Suprapubic skin (tissue), 3 donors: ENCODE results near the gene NFATC3.

Source experiments
- POLR2A ChIP-seq, 2 donors: fragments of 450-650 bp; IDR thresholded peaks; one replicate each; pipeline ENCODE4 v1.6.1; 2017; ENCODE audit warnings: antibody characterized with exemption in 2 of 2, mild to moderate bottlenecking in 2 of 2, moderate library complexity in 2 of 2
- TF ChIP-seq, protein P1 (sequence below), 2 donors: fragments of 200-600 bp in 1 of 2; fragments of 450-650 bp in 1 of 2; sonication (generic) in 1 of 2; IDR thresholded peaks; one replicate each; pipeline ENCODE4 v1.5.1; 2016 to 2019; ENCODE audit warnings: antibody characterized with exemption in 2 of 2, mild to moderate bottlenecking in 1 of 2, moderate library complexity in 1 of 2

- no peak for TF ChIP-seq POLR2A (IDR thresholded peaks at IDR 0.05)
- TF ChIP-seq, protein P1, sequence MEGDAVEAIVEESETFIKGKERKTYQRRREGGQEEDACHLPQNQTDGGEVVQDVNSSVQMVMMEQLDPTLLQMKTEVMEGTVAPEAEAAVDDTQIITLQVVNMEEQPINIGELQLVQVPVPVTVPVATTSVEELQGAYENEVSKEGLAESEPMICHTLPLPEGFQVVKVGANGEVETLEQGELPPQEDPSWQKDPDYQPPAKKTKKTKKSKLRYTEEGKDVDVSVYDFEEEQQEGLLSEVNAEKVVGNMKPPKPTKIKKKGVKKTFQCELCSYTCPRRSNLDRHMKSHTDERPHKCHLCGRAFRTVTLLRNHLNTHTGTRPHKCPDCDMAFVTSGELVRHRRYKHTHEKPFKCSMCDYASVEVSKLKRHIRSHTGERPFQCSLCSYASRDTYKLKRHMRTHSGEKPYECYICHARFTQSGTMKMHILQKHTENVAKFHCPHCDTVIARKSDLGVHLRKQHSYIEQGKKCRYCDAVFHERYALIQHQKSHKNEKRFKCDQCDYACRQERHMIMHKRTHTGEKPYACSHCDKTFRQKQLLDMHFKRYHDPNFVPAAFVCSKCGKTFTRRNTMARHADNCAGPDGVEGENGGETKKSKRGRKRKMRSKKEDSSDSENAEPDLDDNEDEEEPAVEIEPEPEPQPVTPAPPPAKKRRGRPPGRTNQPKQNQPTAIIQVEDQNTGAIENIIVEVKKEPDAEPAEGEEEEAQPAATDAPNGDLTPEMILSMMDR (IDR thresholded peaks at IDR 0.05) = no peak
These were observed 185.2 kb downstream of the NFATC3 start for GRCh38 chr16:68270353-68270752.
